ENCODE results near the gene UBTD1.
A peak's percentile ranks its signal among the peaks of the same experiment; 100 is the strongest.

UBTD1 gene

GRCh38 chr10:97601268-97602215 is 102.8 kb downstream of the UBTD1 start:
- Histone ChIP-seq H3K9me3 (ENCODE audit: severe bottlenecking) (no peaks in the 10 kb centered on the region), H3K4me3 (ENCODE audit: severe bottlenecking) (no peak overlapping the region), H3K27ac (ENCODE audit: poor library complexity, severe bottlenecking) (no peak overlapping the region), H3K4me1 (ENCODE audit: insufficient read depth, poor library complexity, severe bottlenecking) (peaks cover 12% of the 10 kb centered on the region), H3K36me3 (ENCODE audit: low read depth) (no peaks in the 10 kb centered on the region), H3K27me3 (ENCODE audit: insufficient read depth, poor library complexity, severe bottlenecking) (no peaks in the 10 kb centered on the region)
- DNase-seq (ENCODE audit: low spot score), result no peak
- no peak for ATAC-seq (ENCODE audit: low read depth)
- TF ChIP-seq CTCF (IDR thresholded peaks at IDR 0.05; ENCODE audit: poor library complexity, severe bottlenecking), result no peak

- no peaks in the 10 kb centered on the region for H3K27me3 ChIP-seq (ENCODE audit: insufficient read depth, poor library complexity, severe bottlenecking)
- H3K4me3 ChIP-seq (ENCODE audit: severe bottlenecking), result no peak overlapping the region
- H3K27ac ChIP-seq (ENCODE audit: poor library complexity, severe bottlenecking), result no peak overlapping the region
- no peak for ATAC-seq (ENCODE audit: low read depth)
- no peaks in the 10 kb centered on the region for H3K9me3 ChIP-seq (ENCODE audit: severe bottlenecking)
- H3K36me3 ChIP-seq (ENCODE audit: low read depth), result no peaks in the 10 kb centered on the region
- peaks cover 13% of the 10 kb centered on the region for H3K4me1 ChIP-seq (ENCODE audit: insufficient read depth, poor library complexity, severe bottlenecking)
- no peak for DNase-seq (ENCODE audit: low spot score)
- TF ChIP-seq CTCF (IDR thresholded peaks at IDR 0.05; ENCODE audit: poor library complexity, severe bottlenecking), result no peak
These were observed 108.4 kb downstream of the UBTD1 start for GRCh38 chr10:97607095-97607636.

GRCh38 chr10:97608991-97609561 is 110.4 kb downstream of the UBTD1 start:
- peak overlapping the region; percentile 16 for H3K27ac ChIP-seq (ENCODE audit: poor library complexity, severe bottlenecking)
- H3K4me3 ChIP-seq (ENCODE audit: severe bottlenecking), result no peak overlapping the region
- H3K27me3 ChIP-seq (ENCODE audit: insufficient read depth, poor library complexity, severe bottlenecking), result no peaks in the 10 kb centered on the region
- H3K9me3 ChIP-seq (ENCODE audit: severe bottlenecking), result no peaks in the 10 kb centered on the region
- H3K36me3 ChIP-seq (ENCODE audit: low read depth), result no peaks in the 10 kb centered on the region
- no peak for TF ChIP-seq CTCF (IDR thresholded peaks at IDR 0.05; ENCODE audit: poor library complexity, severe bottlenecking)
- ATAC-seq (ENCODE audit: low read depth) (peak; percentile 36), DNase-seq (ENCODE audit: low spot score) (no peak)
- H3K4me1 ChIP-seq (ENCODE audit: insufficient read depth, poor library complexity, severe bottlenecking), result peaks cover 13% of the 10 kb centered on the region

- peaks cover 13% of the 10 kb centered on the region for H3K4me1 ChIP-seq (ENCODE audit: insufficient read depth, poor library complexity, severe bottlenecking)
- no peaks in the 10 kb centered on the region for H3K36me3 ChIP-seq (ENCODE audit: low read depth)
- ATAC-seq (ENCODE audit: low read depth), result no peak
- no peak overlapping the region for H3K4me3 ChIP-seq (ENCODE audit: severe bottlenecking)
- H3K27me3 ChIP-seq (ENCODE audit: insufficient read depth, poor library complexity, severe bottlenecking), result no peaks in the 10 kb centered on the region
- no peaks in the 10 kb centered on the region for H3K9me3 ChIP-seq (ENCODE audit: severe bottlenecking)
- no peak overlapping the region for H3K27ac ChIP-seq (ENCODE audit: poor library complexity, severe bottlenecking)
- TF ChIP-seq CTCF (IDR thresholded peaks at IDR 0.05; ENCODE audit: poor library complexity, severe bottlenecking), result no peak
- DNase-seq (ENCODE audit: low spot score), result no peak
These were observed 112.7 kb downstream of the UBTD1 start for GRCh38 chr10:97611473-97611872.

All from RWPE2 (cell line).